ENCODE results near the gene FNBP1.

- TF ChIP-seq RAD21 (IDR thresholded peaks at IDR 0.05; ENCODE audit: low read length): no peak
- TF ChIP-seq CTCF (IDR thresholded peaks at IDR 0.05): no peak
- TF ChIP-seq REST (IDR thresholded peaks at IDR 0.05; ENCODE audit: low read depth, low read length): no peak
- no peak for TF ChIP-seq TAF1 (IDR thresholded peaks at IDR 0.05; ENCODE audit: borderline replicate concordance, low read depth, low read length)
- TF ChIP-seq FOXM1 (IDR thresholded peaks at IDR 0.05; ENCODE audit: low read depth): no peak
- no peak for TF ChIP-seq ELF1 (IDR thresholded peaks at IDR 0.05)
- TF ChIP-seq YY1 (IDR thresholded peaks at IDR 0.05; ENCODE audit: low read depth): no peak
- TF ChIP-seq SMC3 (IDR thresholded peaks at IDR 0.05; ENCODE audit: low read depth, low read length): no peak
- TF ChIP-seq EP300 (IDR thresholded peaks at IDR 0.05; ENCODE audit: borderline replicate concordance in 1 of 2, low read depth in 1 of 2, low read length in 1 of 2): no peak
- no peak for TF ChIP-seq EZH2phosphoT487 (IDR thresholded peaks at IDR 0.05; ENCODE audit: borderline replicate concordance, low read depth)
- no peak for TF ChIP-seq JUND (IDR thresholded peaks at IDR 0.05)
- no peak for TF ChIP-seq MAX (IDR thresholded peaks at IDR 0.05; ENCODE audit: low read depth)
Observed at GRCh38 chr9:129909851-129910250, 133.1 kb downstream of the FNBP1 start.
